H9 (cell line): ENCODE measurements around the gene ABHD12. TPM values are rescaled to one million over a fixed set of nuclear protein-coding genes. Genes with fewer than 3 reads are reported as not detected.
A peak's percentile ranks its signal among the peaks of the same experiment; 100 is the strongest.

Experiments used
- DNase-seq: peaks from one replicate; pipeline ENCODE4 v3.0.0-alpha.2; 2017
- H2AFZ ChIP-seq: one replicate; pipeline ENCODE4 v1.6.1; 2013; ENCODE audit warnings: mild to moderate bottlenecking, low read length, control low read depth, moderate library complexity
- H2AK5ac ChIP-seq: 2 replicates; pipeline ENCODE4 v1.6.1; 2013; ENCODE audit warnings: low read length, control low read depth, mixed read lengths; ENCODE audit not compliant: insufficient read length
- H2BK120ac ChIP-seq: one replicate; pipeline ENCODE4 v1.6.1; 2013; ENCODE audit warnings: low read depth, mild to moderate bottlenecking, low read length, control low read depth, inconsistent platforms; ENCODE audit not compliant: poor library complexity, severe bottlenecking
- H2BK12ac ChIP-seq: 2 replicates; pipeline ENCODE4 v1.6.1; 2013; ENCODE audit warnings: low read length, control low read depth, mixed read lengths, low read depth; ENCODE audit not compliant: insufficient read length
- H2BK15ac ChIP-seq: 2 replicates; pipeline ENCODE4 v1.6.1; 2013; ENCODE audit warnings: low read depth, low read length, control low read depth
- H2BK20ac ChIP-seq: one replicate; pipeline ENCODE4 v1.6.1; 2013; ENCODE audit warnings: low read depth, mild to moderate bottlenecking, low read length, control low read depth, inconsistent platforms; ENCODE audit not compliant: poor library complexity, severe bottlenecking
- H2BK5ac ChIP-seq: 2 replicates; pipeline ENCODE4 v1.6.1; 2013; ENCODE audit warnings: low read length, control low read depth, mixed read lengths; ENCODE audit not compliant: insufficient read length
- H3K14ac ChIP-seq: 2 replicates; pipeline ENCODE4 v1.6.1; 2013; ENCODE audit warnings: low read length, control low read depth; ENCODE audit not compliant: insufficient read depth
- H3K18ac ChIP-seq: 2 replicates; pipeline ENCODE4 v1.6.1; 2013; ENCODE audit warnings: low read depth, mild to moderate bottlenecking, mixed read lengths, low read length, control low read depth; ENCODE audit not compliant: insufficient read length
- H3K23ac ChIP-seq: 2 replicates; pipeline ENCODE4 v1.6.1; 2013; ENCODE audit warnings: low read length, control low read depth, mixed read lengths, low read depth; ENCODE audit not compliant: insufficient read length
- H3K23me2 ChIP-seq: 2 replicates; pipeline ENCODE4 v1.6.1; 2013; ENCODE audit warnings: low read depth, mild to moderate bottlenecking, mixed read lengths, low read length, control low read depth; ENCODE audit not compliant: insufficient read length, poor library complexity, severe bottlenecking
- H3K27ac ChIP-seq: 2 replicates; pipeline ENCODE4 v1.5.1; 2013; ENCODE audit warnings: low read length, control low read depth, mixed read lengths, low read depth; ENCODE audit not compliant: insufficient read length
- H3K27me3 ChIP-seq: 2 replicates; pipeline ENCODE4 v1.6.1; 2013; ENCODE audit warnings: low read length, control low read depth, inconsistent platforms; ENCODE audit not compliant: insufficient read depth
- H3K4ac ChIP-seq: 2 replicates; pipeline ENCODE4 v1.6.1; 2013; ENCODE audit warnings: low read depth, mild to moderate bottlenecking, control low read depth, inconsistent platforms, low read length, moderate library complexity
- H3K4me1 ChIP-seq: 2 replicates; pipeline ENCODE4 v1.6.1; 2013; ENCODE audit warnings: low read length, control low read depth, inconsistent platforms; ENCODE audit not compliant: insufficient read depth
- H3K4me2 ChIP-seq: 2 replicates; pipeline ENCODE4 v1.6.1; 2013; ENCODE audit warnings: low read length, control low read depth, mixed read lengths; ENCODE audit not compliant: insufficient read length, insufficient read depth
- H3K56ac ChIP-seq: 2 replicates; pipeline ENCODE4 v1.6.1; 2013; ENCODE audit warnings: low read depth, mild to moderate bottlenecking, mixed read lengths, low read length, control low read depth; ENCODE audit not compliant: insufficient read length
- H3K79me1 ChIP-seq: 2 replicates; pipeline ENCODE4 v1.6.1; 2013; ENCODE audit warnings: low read depth, mild to moderate bottlenecking, moderate library complexity, low read length, control low read depth, inconsistent platforms; ENCODE audit not compliant: insufficient read depth, poor library complexity, severe bottlenecking
- H3K79me2 ChIP-seq: 2 replicates; pipeline ENCODE4 v1.6.1; 2013; ENCODE audit warnings: low read length, control low read depth, inconsistent platforms; ENCODE audit not compliant: insufficient read depth
- H3K9ac ChIP-seq: 2 replicates; pipeline ENCODE4 v1.6.1; 2013; ENCODE audit warnings: low read length, control low read depth, mixed read lengths; ENCODE audit not compliant: insufficient read length; ENCODE audit errors: extremely low read depth
- H3K9me3 ChIP-seq: one replicate; pipeline ENCODE4 v1.6.1; 2013; ENCODE audit warnings: low read depth, low read length, inconsistent platforms; ENCODE audit not compliant: control insufficient read depth
- H3T11ph ChIP-seq: one replicate; pipeline ENCODE4 v1.6.1; 2013; ENCODE audit warnings: mild to moderate bottlenecking, low read length, control low read depth, inconsistent platforms
- H4K20me1 ChIP-seq: one replicate; pipeline ENCODE4 v1.6.1; 2013; ENCODE audit not compliant: control insufficient read depth, insufficient read length, insufficient read depth
- H4K5ac ChIP-seq: 2 replicates; pipeline ENCODE4 v1.6.1; 2013; ENCODE audit warnings: low read depth, mild to moderate bottlenecking, mixed read lengths, low read length, control low read depth; ENCODE audit not compliant: insufficient read length
- H4K8ac ChIP-seq: replicated peaks from 2 replicates; pipeline ENCODE4 v1.6.1; 2013; ENCODE audit warnings: low read length, control low read depth, mixed read lengths, low read depth; ENCODE audit not compliant: insufficient read length
- H4K91ac ChIP-seq: 2 replicates; pipeline ENCODE4 v1.6.1; 2013; ENCODE audit warnings: low read depth, mild to moderate bottlenecking, moderate library complexity, mixed read lengths, low read length, control low read depth; ENCODE audit not compliant: insufficient read length
- H3K27ac Mint-ChIP-seq, 3 experiments: 2 replicates in 2 of 3; 3 replicates in 1 of 3; pipeline ENCODE4 v1.8.0; 2020 to 2021; ENCODE audit warnings: mixed read lengths in 3 of 3, mild to moderate bottlenecking in 1 of 3, moderate library complexity in 1 of 3
- H3K27me3 Mint-ChIP-seq: 2 replicates; pipeline ENCODE4 v1.8.0; 2021; ENCODE audit warnings: low read depth, mild to moderate bottlenecking, moderate library complexity, mixed read lengths
- H3K36me3 Mint-ChIP-seq, 3 experiments: 2 replicates in 2 of 3; 3 replicates in 1 of 3; pipeline ENCODE4 v1.8.0; 2020 to 2021; ENCODE audit warnings: low read depth in 3 of 3, mixed read lengths in 3 of 3; ENCODE audit not compliant: insufficient read depth in 1 of 3
- H3K4me1 Mint-ChIP-seq, 2 experiments: 2 replicates each; pipeline ENCODE4 v1.8.0; 2020; ENCODE audit warnings: mixed read lengths in 2 of 2
- H3K4me3 Mint-ChIP-seq, 2 experiments: 2 replicates in 1 of 2; 3 replicates in 1 of 2; pipeline ENCODE4 v1.8.0; 2020 to 2021; ENCODE audit warnings: mild to moderate bottlenecking in 2 of 2, mixed read lengths in 2 of 2, moderate library complexity in 1 of 2
- H3K9me3 Mint-ChIP-seq, 2 experiments: 2 replicates in 1 of 2; 3 replicates in 1 of 2; pipeline ENCODE4 v1.8.0; 2020; ENCODE audit warnings: mild to moderate bottlenecking in 2 of 2, mixed read lengths in 2 of 2, moderate library complexity in 1 of 2
- WGBS: extraction: QIAGEN DNeasy Blood & Tissue Kit; methylation state at CpG from one replicate; pipeline ENCODE4 v1.1.7; 2013; ENCODE audit warnings: missing lambda C conversion rate, low lambda C conversion rate, mixed read lengths; ENCODE audit not compliant: insufficient read length; ENCODE audit errors: extremely low coverage; 5-methylcytosine and 5-hydroxymethylcytosine counted together
- total RNA-seq: library from RNA; stranded (reverse); gene quantifications from 2 replicates; pipeline ENCODE4 v1.2.1, GENCODE V29; 2021
- TF ChIP-seq, protein P1 (sequence below): fragments of 200-600 bp; sonication (generic); conservative IDR thresholded peaks from 3 replicates; pipeline ENCODE4 v1.8.0; 2021; ENCODE audit warnings: antibody characterized with exemption, mild to moderate bottlenecking

The ABHD12 gene
- total RNA-seq, 1 experiment from 2014 or later, result 54.4 TPM

GRCh38 chr20:25319241-25320034 lies 71.2 kb downstream of the ABHD12 start:
- Histone ChIP-seq H3K27ac (no peak overlapping the region), H2BK20ac (no peak overlapping the region), H3K23ac (no peak overlapping the region), H2AK5ac (no peak overlapping the region), H4K8ac (no peak overlapping the region), H3K9me3 (no peaks in the 10 kb centered on the region), H3K14ac (no peak overlapping the region), H3K79me2 (no peaks in the 10 kb centered on the region), H4K5ac (no peak overlapping the region), H4K20me1 (no peaks in the 10 kb centered on the region), H3K79me1 (peaks cover 4% of the 10 kb centered on the region), H3K56ac (no peak overlapping the region), H2BK15ac (no peak overlapping the region), H2AFZ (no peak overlapping the region), H3T11ph (no peak overlapping the region), H3K4me2 (no peak overlapping the region), H3K4me1 (peaks cover 1% of the 10 kb centered on the region), H4K91ac (no peak overlapping the region), H3K9ac (no peak overlapping the region), H3K18ac (no peak overlapping the region), H3K27me3 (no peaks in the 10 kb centered on the region), H3K23me2 (no peaks in the 10 kb centered on the region), H3K4ac (no peak overlapping the region), H2BK5ac (no peak overlapping the region), H2BK120ac (no peak overlapping the region), H2BK12ac (no peak overlapping the region)
- Mint-ChIP-seq H3K4me3 (no peak overlapping the region), H3K36me3 (peaks cover 19 to 49% (median 24%) of the 10 kb centered on the region in 3 experiments; a peak in 6 of 7 replicates), H3K4me1 (peaks cover 10 to 12% of the 10 kb centered on the region in 2 experiments), H3K27me3 (peaks cover 2% of the 10 kb centered on the region; the same call in 1 of the 2 replicates), H3K9me3 (no peaks in the 10 kb centered on the region), H3K27ac (peak overlapping the region in 2 of 3 experiments; percentile 70 to 97; a peak in 4 of 7 replicates)
- TF ChIP-seq, protein P1, sequence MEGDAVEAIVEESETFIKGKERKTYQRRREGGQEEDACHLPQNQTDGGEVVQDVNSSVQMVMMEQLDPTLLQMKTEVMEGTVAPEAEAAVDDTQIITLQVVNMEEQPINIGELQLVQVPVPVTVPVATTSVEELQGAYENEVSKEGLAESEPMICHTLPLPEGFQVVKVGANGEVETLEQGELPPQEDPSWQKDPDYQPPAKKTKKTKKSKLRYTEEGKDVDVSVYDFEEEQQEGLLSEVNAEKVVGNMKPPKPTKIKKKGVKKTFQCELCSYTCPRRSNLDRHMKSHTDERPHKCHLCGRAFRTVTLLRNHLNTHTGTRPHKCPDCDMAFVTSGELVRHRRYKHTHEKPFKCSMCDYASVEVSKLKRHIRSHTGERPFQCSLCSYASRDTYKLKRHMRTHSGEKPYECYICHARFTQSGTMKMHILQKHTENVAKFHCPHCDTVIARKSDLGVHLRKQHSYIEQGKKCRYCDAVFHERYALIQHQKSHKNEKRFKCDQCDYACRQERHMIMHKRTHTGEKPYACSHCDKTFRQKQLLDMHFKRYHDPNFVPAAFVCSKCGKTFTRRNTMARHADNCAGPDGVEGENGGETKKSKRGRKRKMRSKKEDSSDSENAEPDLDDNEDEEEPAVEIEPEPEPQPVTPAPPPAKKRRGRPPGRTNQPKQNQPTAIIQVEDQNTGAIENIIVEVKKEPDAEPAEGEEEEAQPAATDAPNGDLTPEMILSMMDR, result no peak
- WGBS, result no CpG with 5 or more reads among the region's 11 CpGs
- no peak for DNase-seq
